ENCODE results near the gene ZBTB12. TPM values are rescaled to one million over a fixed set of nuclear protein-coding genes. Genes with fewer than 3 reads are reported as not detected.
A peak's percentile ranks its signal among the peaks of the same experiment; 100 is the strongest.

Gene ZBTB12
- total and polyA plus RNA-seq, 2 of the 13 experiments (the other 11 are each of a cell fraction or from before 2014, with no cell fraction given) = 4.8 to 6.0 TPM

GRCh38 chr6:31927242-31927862, 25.5 kb upstream of the ZBTB12 start, which contains the start of gene C2 (continued):
- TF ChIP-seq PPARG (CRISPR knock-in tag; conservative IDR thresholded peaks at IDR 0.05) = peak; percentile 86
- TF ChIP-seq, protein P1, sequence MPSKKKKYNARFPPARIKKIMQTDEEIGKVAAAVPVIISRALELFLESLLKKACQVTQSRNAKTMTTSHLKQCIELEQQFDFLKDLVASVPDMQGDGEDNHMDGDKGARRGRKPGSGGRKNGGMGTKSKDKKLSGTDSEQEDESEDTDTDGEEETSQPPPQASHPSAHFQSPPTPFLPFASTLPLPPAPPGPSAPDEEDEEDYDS (CRISPR knock-in tag; IDR thresholded peaks at IDR 0.05) = peak; percentile 77; the same call in 1 of the 2 replicates
- TF ChIP-seq ZNF75D (CRISPR knock-in tag; IDR thresholded peaks at IDR 0.05; ENCODE audit: borderline replicate concordance) = no peak
- TF ChIP-seq POLR2AphosphoS5 (IDR thresholded peaks at IDR 0.05; ENCODE audit: low read depth, low read length) = peak; percentile 70
- TF ChIP-seq ATF7 (IDR thresholded peaks at IDR 0.05) = no peak
- TF ChIP-seq ATF7 (CRISPR knock-in tag; IDR thresholded peaks at IDR 0.05) = peak; percentile 63; the same call in 1 of the 2 replicates
- peak; percentile 67 for TF ChIP-seq HMG20B (CRISPR knock-in tag; conservative IDR thresholded peaks at IDR 0.05)
- peak; percentile 47 for TF ChIP-seq SMC3 (IDR thresholded peaks at IDR 0.05; ENCODE audit: low read length)
- peak; percentile 45 for TF ChIP-seq ERF (CRISPR knock-in tag; IDR thresholded peaks at IDR 0.05)
- TF ChIP-seq SIN3B (IDR thresholded peaks at IDR 0.05; ENCODE audit: low read length) = no peak
- peak; percentile 46 for TF ChIP-seq XRCC5 (optimal IDR thresholded peaks at IDR 0.05; ENCODE audit: low read length)
- TF ChIP-seq, protein P2, sequence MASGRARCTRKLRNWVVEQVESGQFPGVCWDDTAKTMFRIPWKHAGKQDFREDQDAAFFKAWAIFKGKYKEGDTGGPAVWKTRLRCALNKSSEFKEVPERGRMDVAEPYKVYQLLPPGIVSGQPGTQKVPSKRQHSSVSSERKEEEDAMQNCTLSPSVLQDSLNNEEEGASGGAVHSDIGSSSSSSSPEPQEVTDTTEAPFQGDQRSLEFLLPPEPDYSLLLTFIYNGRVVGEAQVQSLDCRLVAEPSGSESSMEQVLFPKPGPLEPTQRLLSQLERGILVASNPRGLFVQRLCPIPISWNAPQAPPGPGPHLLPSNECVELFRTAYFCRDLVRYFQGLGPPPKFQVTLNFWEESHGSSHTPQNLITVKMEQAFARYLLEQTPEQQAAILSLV (CRISPR knock-in tag; IDR thresholded peaks at IDR 0.05; ENCODE audit: borderline replicate concordance) = 0 out of 2 replicates have a peak, but pooled peaks have one; percentile 67
- TF ChIP-seq KMT2B (CRISPR knock-in tag; IDR thresholded peaks at IDR 0.05) = peak; percentile 51; the same call in 1 of the 2 replicates
- TF ChIP-seq, protein P3, sequence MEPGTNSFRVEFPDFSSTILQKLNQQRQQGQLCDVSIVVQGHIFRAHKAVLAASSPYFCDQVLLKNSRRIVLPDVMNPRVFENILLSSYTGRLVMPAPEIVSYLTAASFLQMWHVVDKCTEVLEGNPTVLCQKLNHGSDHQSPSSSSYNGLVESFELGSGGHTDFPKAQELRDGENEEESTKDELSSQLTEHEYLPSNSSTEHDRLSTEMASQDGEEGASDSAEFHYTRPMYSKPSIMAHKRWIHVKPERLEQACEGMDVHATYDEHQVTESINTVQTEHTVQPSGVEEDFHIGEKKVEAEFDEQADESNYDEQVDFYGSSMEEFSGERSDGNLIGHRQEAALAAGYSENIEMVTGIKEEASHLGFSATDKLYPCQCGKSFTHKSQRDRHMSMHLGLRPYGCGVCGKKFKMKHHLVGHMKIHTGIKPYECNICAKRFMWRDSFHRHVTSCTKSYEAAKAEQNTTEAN (CRISPR knock-in tag; conservative IDR thresholded peaks at IDR 0.05) = peak; percentile 99
- peak; percentile 50; the same call in 1 of the 2 replicates for TF ChIP-seq EHMT2 (IDR thresholded peaks at IDR 0.05; ENCODE audit: borderline replicate concordance, low read depth, low read length)
- TF ChIP-seq THYN1 (CRISPR knock-in tag; IDR thresholded peaks at IDR 0.05; ENCODE audit: borderline replicate concordance, low read depth) = 0 out of 2 replicates have a peak, but pooled peaks have one; percentile 58
- no peak; the same call in 1 of the 2 replicates for TF ChIP-seq ZFP37 (CRISPR knock-in tag; IDR thresholded peaks at IDR 0.05; ENCODE audit: borderline replicate concordance)
- TF ChIP-seq CBX5 (CRISPR knock-in tag; IDR thresholded peaks at IDR 0.05; ENCODE audit: borderline replicate concordance) = peak; percentile 86; the same call in 1 of the 2 replicates
- TF ChIP-seq ONECUT2 (CRISPR knock-in tag; IDR thresholded peaks at IDR 0.05) = peak; percentile 86
- no peak for TF ChIP-seq ADNP (CRISPR knock-in tag; IDR thresholded peaks at IDR 0.05)
- peak; percentile 91 for TF ChIP-seq FOXA1 (IDR thresholded peaks at IDR 0.05)
- peak; percentile 99 for TF ChIP-seq FOXA1 (CRISPR knock-in tag; IDR thresholded peaks at IDR 0.05)
- TF ChIP-seq IRX3 (CRISPR knock-in tag; IDR thresholded peaks at IDR 0.05; ENCODE audit: borderline replicate concordance, low read depth) = peak; percentile 78; the same call in 1 of the 2 replicates
- TF ChIP-seq ZNF660 (CRISPR knock-in tag; IDR thresholded peaks at IDR 0.05; ENCODE audit: borderline replicate concordance, low read depth) = no peak
- TF ChIP-seq BORCS8-MEF2B (CRISPR knock-in tag; IDR thresholded peaks at IDR 0.05) = peak; percentile 90
- TF ChIP-seq ZNF577 (CRISPR knock-in tag; IDR thresholded peaks at IDR 0.05; ENCODE audit: borderline replicate concordance, low read depth) = 0 out of 2 replicates have a peak, but pooled peaks have one; percentile 3
- TF ChIP-seq TFDP1 (CRISPR knock-in tag; IDR thresholded peaks at IDR 0.05; ENCODE audit: borderline replicate concordance) = peak; percentile 62; the same call in 1 of the 2 replicates
- TF ChIP-seq MIXL1 (CRISPR knock-in tag; IDR thresholded peaks at IDR 0.05) = peak; percentile 94
- peak; percentile 91 for TF ChIP-seq RCOR2 (CRISPR knock-in tag; IDR thresholded peaks at IDR 0.05)
- no peak for TF ChIP-seq ZSCAN22 (CRISPR knock-in tag; IDR thresholded peaks at IDR 0.05)

Measured in HepG2 (cell line).